OCI-LY7 (cell line): Measurements from ENCODE around the gene KCNIP1.

Source experiments
- EZH2phosphoT487 ChIP-seq: fragments of 200-600 bp; sonication (generic); IDR thresholded peaks from 2 replicates; pipeline ENCODE4 v1.6.1; 2018; ENCODE audit warnings: low read depth, borderline replicate concordance, mild to moderate bottlenecking, mixed run types, antibody characterized with exemption, low read length, moderate library complexity, mixed read lengths
- TF ChIP-seq, protein P1 (sequence below): fragments of 200-600 bp; sonication (generic); conservative IDR thresholded peaks from 2 replicates; pipeline ENCODE4 v1.5.1; 2014; ENCODE audit warnings: mild to moderate bottlenecking, antibody characterized with exemption, low read length, moderate library complexity, mixed read lengths

GRCh38 chr5:170463426-170463825, 40.4 kb upstream of the KCNIP1 start:
- TF ChIP-seq, protein P1, sequence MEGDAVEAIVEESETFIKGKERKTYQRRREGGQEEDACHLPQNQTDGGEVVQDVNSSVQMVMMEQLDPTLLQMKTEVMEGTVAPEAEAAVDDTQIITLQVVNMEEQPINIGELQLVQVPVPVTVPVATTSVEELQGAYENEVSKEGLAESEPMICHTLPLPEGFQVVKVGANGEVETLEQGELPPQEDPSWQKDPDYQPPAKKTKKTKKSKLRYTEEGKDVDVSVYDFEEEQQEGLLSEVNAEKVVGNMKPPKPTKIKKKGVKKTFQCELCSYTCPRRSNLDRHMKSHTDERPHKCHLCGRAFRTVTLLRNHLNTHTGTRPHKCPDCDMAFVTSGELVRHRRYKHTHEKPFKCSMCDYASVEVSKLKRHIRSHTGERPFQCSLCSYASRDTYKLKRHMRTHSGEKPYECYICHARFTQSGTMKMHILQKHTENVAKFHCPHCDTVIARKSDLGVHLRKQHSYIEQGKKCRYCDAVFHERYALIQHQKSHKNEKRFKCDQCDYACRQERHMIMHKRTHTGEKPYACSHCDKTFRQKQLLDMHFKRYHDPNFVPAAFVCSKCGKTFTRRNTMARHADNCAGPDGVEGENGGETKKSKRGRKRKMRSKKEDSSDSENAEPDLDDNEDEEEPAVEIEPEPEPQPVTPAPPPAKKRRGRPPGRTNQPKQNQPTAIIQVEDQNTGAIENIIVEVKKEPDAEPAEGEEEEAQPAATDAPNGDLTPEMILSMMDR, result no peak
- no peak for TF ChIP-seq EZH2phosphoT487
